Erythroblast (primary cell): ENCODE results near the gene PLB1.

ENCODE experiments used
- GATA1 ChIP-seq: IDR thresholded peaks from 2 replicates; pipeline ENCODE4 v1.6.1; 2011; ENCODE audit warnings: low read depth, mild to moderate bottlenecking, control low read depth, low read length, moderate library complexity
- POLR2A ChIP-seq: IDR thresholded peaks from 2 replicates; pipeline ENCODE4 v1.6.1; 2011; ENCODE audit warnings: mild to moderate bottlenecking, low read length

- no peak for TF ChIP-seq POLR2A
- TF ChIP-seq GATA1 = no peak
Measured at GRCh38 chr2:28594000-28594331, 98.1 kb downstream of the PLB1 start.
